ENCODE measurements around the gene C11orf91.
"Not testable (repeated sequence)": the region's sequence is repeated elsewhere in the genome, so short reads cannot be mapped to it uniquely, and the experiment has no call there.

Gene C11orf91

GRCh38 chr11:33668468-33668825 lies 32.2 kb downstream of the C11orf91 start:
- peak; percentile 2 for DNase-seq

GRCh38 chr11:33667819-33668467 lies 32.7 kb downstream of the C11orf91 start:
- no peak for DNase-seq

- DNase-seq, result no peak
Observed at GRCh38 chr11:33665350-33666106, 35.1 kb downstream of the C11orf91 start.

- no peak for DNase-seq
Observed at GRCh38 chr11:33664827-33665226, 35.8 kb downstream of the C11orf91 start.

- DNase-seq, result no peak
Observed at GRCh38 chr11:33664166-33664565, 36.5 kb downstream of the C11orf91 start.

GRCh38 chr11:33663121-33663520 lies 37.5 kb downstream of the C11orf91 start:
- DNase-seq, result no peak

- DNase-seq, result not testable (repeated sequence)
Observed at GRCh38 chr11:33661526-33661925, 39.1 kb downstream of the C11orf91 start.

GRCh38 chr11:33660962-33661361 lies 39.7 kb downstream of the C11orf91 start:
- no peak for DNase-seq

GRCh38 chr11:33659370-33660139 lies 41.1 kb downstream of the C11orf91 start:
- DNase-seq, result no peak

- DNase-seq, result no peak
Observed at GRCh38 chr11:33658195-33658900, 42.3 kb downstream of the C11orf91 start.

GRCh38 chr11:33657757-33658156 lies 42.9 kb downstream of the C11orf91 start:
- DNase-seq, result no peak

GRCh38 chr11:33656768-33657167 lies 43.9 kb downstream of the C11orf91 start:
- no peak for DNase-seq

GRCh38 chr11:33655842-33656600 lies 44.6 kb downstream of the C11orf91 start:
- no peak for DNase-seq

- no peak for DNase-seq
Observed at GRCh38 chr11:33654594-33654993, 46.0 kb downstream of the C11orf91 start.

- no peak for DNase-seq
Observed at GRCh38 chr11:33652930-33653329, 47.7 kb downstream of the C11orf91 start.

GRCh38 chr11:33652431-33652830 lies 48.2 kb downstream of the C11orf91 start:
- no peak for DNase-seq

- DNase-seq, result no peak
Observed at GRCh38 chr11:33651990-33652389, 48.6 kb downstream of the C11orf91 start.

- peak; percentile 3 for DNase-seq
Observed at GRCh38 chr11:33651555-33651954, 49.1 kb downstream of the C11orf91 start.

- DNase-seq, result no peak
Observed at GRCh38 chr11:33649944-33650343, 50.7 kb downstream of the C11orf91 start.
